Kidney (tissue), 14 donors: ENCODE results near the gene PSMA6. TPM values are rescaled to one million over a fixed set of nuclear protein-coding genes. Genes with fewer than 3 reads are reported as not detected.

Experiments
- DNase-seq, 5 donors: peaks; one replicate each; pipeline ENCODE4 v3.0.0-alpha.2; 2013 to 2020
- FAIRE-seq: peaks from 2 replicates; lab custom pipeline; 2012; peaks lifted over from hg19 to GRCh38; lab: Jason Lieb, UNC
- H3K27ac ChIP-seq, 2 donors: one replicate each; pipeline ENCODE4 v1.7.0; 2013; ENCODE audit warnings: low read depth in 2 of 2, low read length in 2 of 2, inconsistent platforms in 1 of 2
- H3K27me3 ChIP-seq: one replicate; pipeline ENCODE4 v1.7.1; 2013; ENCODE audit warnings: low read length, inconsistent platforms; ENCODE audit not compliant: control insufficient read depth, insufficient read depth
- H3K36me3 ChIP-seq, 3 donors: one replicate each; pipeline versions ENCODE4 v1.7.0 to v1.7.1; 2013; ENCODE audit warnings: low read length in 3 of 3, control low read depth in 1 of 3, inconsistent platforms in 1 of 3; ENCODE audit not compliant: insufficient read depth in 3 of 3, control insufficient read depth in 2 of 3
- H3K4me1 ChIP-seq, 3 donors: one replicate each; pipeline versions ENCODE4 v1.7.0 to v1.7.1; 2013; ENCODE audit warnings: low read length in 3 of 3, inconsistent platforms in 1 of 3, low read depth in 1 of 3; ENCODE audit not compliant: control insufficient read depth in 2 of 3, insufficient read depth in 2 of 3
- H3K4me3 ChIP-seq, 3 donors: one replicate each; pipeline versions ENCODE4 v1.7.0 to v1.8.1; 2013; ENCODE audit warnings: low read length in 3 of 3, control low read depth in 1 of 3, inconsistent platforms in 1 of 3
- H3K9ac ChIP-seq, 3 donors: one replicate each; pipeline versions ENCODE4 v1.7.0 to v1.7.1; 2013; ENCODE audit warnings: low read length in 3 of 3, control low read depth in 1 of 3, inconsistent platforms in 1 of 3
- H3K9me3 ChIP-seq, 3 donors: one replicate each; pipeline versions ENCODE4 v1.7.0 to v1.7.1; 2013; ENCODE audit warnings: low read length in 3 of 3, control low read depth in 1 of 3, inconsistent platforms in 1 of 3; ENCODE audit not compliant: control insufficient read depth in 2 of 3, insufficient read depth in 1 of 3
- CTCF ChIP-seq: IDR thresholded peaks from 3 replicates; pipeline ENCODE4 v1.5.1; 2012; ENCODE audit warnings: mild to moderate bottlenecking, moderate library complexity, borderline replicate concordance; ENCODE audit not compliant: insufficient read depth; ENCODE audit errors: extremely low read depth
- intact Hi-C: fragments of 100-400 bp; cut with DNase I; formaldehyde crosslinking; loops from one replicate; pipeline ENCODE4 v1.11.1; 2022
- polyA plus RNA-seq: library from polyadenylated mRNA; stranded (reverse); fragments of 350-450 nt; fragmentation: Illumina TruSeq; extraction: RNeasy Lipid Tissue Mini Kit (QIAGEN cat#74804); gene quantifications from one replicate; pipeline ENCODE4 v1.2.3, GENCODE V29; 2014; ENCODE audit warnings: low read depth, low replicate concordance; ENCODE audit not compliant: insufficient read depth
- total RNA-seq: library from RNA; stranded (reverse); fragmentation: NEBNext Ultra II Directional; extraction: Animal tissue kit (Norgen Biotek cat#: 25700); gene quantifications from one replicate; pipeline ENCODE4 v1.2.1, GENCODE V29; 2021
- donor health status: control.
- donor health status: control.
- donor health status: control.
- donor health status: control.
- donor health status: control.
- donor health status: DM: yes; HTN: yes; CAD: no.
- donor health status: Normal renal cell carcinoma (clear cell type).

Gene PSMA6
- total and polyA plus RNA-seq, 2 donors from 2014 or later = 127 to 174 TPM

- no peak for TF ChIP-seq CTCF
- no peak for DNase-seq
- H3K36me3 ChIP-seq = no peaks in the 10 kb centered on the region
- no peak overlapping the region for H3K4me3 ChIP-seq
- no peak overlapping the region for H3K27ac ChIP-seq
- H3K9ac ChIP-seq = no peak overlapping the region
- intact Hi-C loops = no loop called here
- H3K9me3 ChIP-seq = no peaks in the 10 kb centered on the region
- H3K4me1 ChIP-seq = peaks cover 0 to 2% (median 0%) of the 10 kb centered on the region in 3 donors
- no peaks in the 10 kb centered on the region for H3K27me3 ChIP-seq
- FAIRE-seq = no peak
These were observed 4.7 kb upstream of the PSMA6 start for GRCh38 chr14:35287431-35288013.

- no peak overlapping the region for H3K4me3 ChIP-seq
- H3K27me3 ChIP-seq = no peaks in the 10 kb centered on the region
- H3K27ac ChIP-seq = no peak overlapping the region
- no peaks in the 10 kb centered on the region for H3K9me3 ChIP-seq
- intact Hi-C loops = no loop called here
- DNase-seq (no peak), FAIRE-seq (no peak)
- TF ChIP-seq CTCF = no peak
- no peaks in the 10 kb centered on the region for H3K36me3 ChIP-seq
- no peak overlapping the region for H3K9ac ChIP-seq
- peaks cover 2 to 9% (median 5%) of the 10 kb centered on the region in 3 donors for H3K4me1 ChIP-seq
These were observed 2.6 kb upstream of the PSMA6 start for GRCh38 chr14:35289623-35290022.

- intact Hi-C loops = no loop called here
These were observed 784 bp downstream of the PSMA6 start for GRCh38 chr14:35292770-35293561.

More at GRCh38 chr14:35292770-35293561, 784 bp downstream of the PSMA6 start:
- Histone ChIP-seq H3K4me3 (peak overlapping the region; percentile 76 to 96 (median 77)), H3K4me1 (peaks cover 2 to 9% (median 5%) of the 10 kb centered on the region in 3 donors), H3K36me3 (no peaks in the 10 kb centered on the region), H3K27ac (peak overlapping the region; percentile 79), H3K9ac (peak overlapping the region; percentile 68 to 95 (median 77)), H3K9me3 (no peaks in the 10 kb centered on the region), H3K27me3 (no peaks in the 10 kb centered on the region)
- FAIRE-seq (no peak), DNase-seq (no peak)
- no peak for TF ChIP-seq CTCF
